ENCODE measurements around the gene MNAT1.

MNAT1 gene

GRCh38 chr14:60946773-60947172 is 212.2 kb downstream of the MNAT1 start:
- Histone ChIP-seq H3K4me3 (no peak overlapping the region), H3K27ac (no peak overlapping the region)

- no peak overlapping the region for H3K4me3 ChIP-seq
- no peak overlapping the region for H3K27ac ChIP-seq
These were observed 217.3 kb downstream of the MNAT1 start for GRCh38 chr14:60951776-60952435.

- Histone ChIP-seq H3K4me3 (no peak overlapping the region), H3K27ac (no peak overlapping the region)
These were observed 221.6 kb downstream of the MNAT1 start for GRCh38 chr14:60956202-60956601.

GRCh38 chr14:60956632-60957031 is 222.1 kb downstream of the MNAT1 start:
- no peak overlapping the region for H3K4me3 ChIP-seq
- H3K27ac ChIP-seq: no peak overlapping the region

- Histone ChIP-seq H3K27ac (no peak overlapping the region), H3K4me3 (no peak overlapping the region)
These were observed 223.6 kb downstream of the MNAT1 start for GRCh38 chr14:60958146-60958545.

- no peak overlapping the region for H3K4me3 ChIP-seq
- no peak overlapping the region for H3K27ac ChIP-seq
These were observed 229.2 kb downstream of the MNAT1 start for GRCh38 chr14:60963761-60964160.

- no peak overlapping the region for H3K27ac ChIP-seq
- H3K4me3 ChIP-seq: no peak overlapping the region
These were observed 230.3 kb downstream of the MNAT1 start for GRCh38 chr14:60964904-60965303.

GRCh38 chr14:60965402-60965801 is 230.8 kb downstream of the MNAT1 start:
- Histone ChIP-seq H3K4me3 (no peak overlapping the region), H3K27ac (no peak overlapping the region)

GRCh38 chr14:60968099-60968498 is 233.5 kb downstream of the MNAT1 start:
- Histone ChIP-seq H3K27ac (no peak overlapping the region), H3K4me3 (no peak overlapping the region)

GRCh38 chr14:60968671-60969070 is 234.1 kb downstream of the MNAT1 start:
- H3K4me3 ChIP-seq: no peak overlapping the region
- no peak overlapping the region for H3K27ac ChIP-seq

GRCh38 chr14:60970146-60970545 is 235.6 kb downstream of the MNAT1 start:
- no peak overlapping the region for H3K27ac ChIP-seq
- no peak overlapping the region for H3K4me3 ChIP-seq

- H3K27ac ChIP-seq: no peak overlapping the region
These were observed 236.7 kb downstream of the MNAT1 start for GRCh38 chr14:60971271-60971670.

GRCh38 chr14:60972295-60972694 is 237.7 kb downstream of the MNAT1 start:
- Histone ChIP-seq H3K27ac (no peak overlapping the region), H3K4me3 (no peak overlapping the region)

More at GRCh38 chr14:60971271-60971670, 236.7 kb downstream of the MNAT1 start:
- H3K4me3 ChIP-seq: no peak overlapping the region

GRCh38 chr14:60973070-60973469 is 238.5 kb downstream of the MNAT1 start:
- Histone ChIP-seq H3K4me3 (no peak overlapping the region), H3K27ac (no peak overlapping the region)

GRCh38 chr14:60974090-60974651 is 239.6 kb downstream of the MNAT1 start:
- H3K4me3 ChIP-seq: no peak overlapping the region
- H3K27ac ChIP-seq: no peak overlapping the region

- no peak overlapping the region for H3K4me3 ChIP-seq
- no peak overlapping the region for H3K27ac ChIP-seq
These were observed 241.0 kb downstream of the MNAT1 start for GRCh38 chr14:60975551-60975950.

GRCh38 chr14:60977847-60978246 is 243.3 kb downstream of the MNAT1 start:
- Histone ChIP-seq H3K27ac (no peak overlapping the region), H3K4me3 (no peak overlapping the region)

- Histone ChIP-seq H3K4me3 (peak within 1 kb of the TSS; percentile 55 to 90 (median 75)), H3K27ac (peak within 1 kb of the TSS; percentile 58 to 96 (median 90))
These were observed 246.5 kb downstream of the MNAT1 start, which contains the start of the genes SLC38A6 and TRMT5 for GRCh38 chr14:60980811-60981632. Gene SLC38A6, plus strand, starts transcription at chr14:60981245. Its CDS starts 33 bp downstream, at chr14:60981278. Gene TRMT5, minus strand, starts transcription at chr14:60981079. Its CDS starts 106 bp downstream, at chr14:60980973.

- peak overlapping the region; percentile 55 to 90 (median 75) for H3K4me3 ChIP-seq
- H3K27ac ChIP-seq: peak overlapping the region; percentile 58 to 96 (median 90)
These were observed 247.3 kb downstream of the MNAT1 start for GRCh38 chr14:60981633-60982455.

- peak overlapping the region in 3 of 21 experiments; percentile 2 to 87 (median 70) for H3K27ac ChIP-seq
- no peak overlapping the region for H3K4me3 ChIP-seq
These were observed 249.6 kb downstream of the MNAT1 start for GRCh38 chr14:60984196-60984595.
